GM18951 (cell line): ENCODE data around the gene NKD1.

ENCODE experiments used
- POLR2A ChIP-seq: IDR thresholded peaks from 4 replicates; pipeline ENCODE4 v1.6.1; 2011; ENCODE audit warnings: mild to moderate bottlenecking; ENCODE audit not compliant: insufficient read length, insufficient read depth; ENCODE audit errors: extremely low read depth
- in situ Hi-C: fragments of 300-500 bp; cut with MboI; formaldehyde crosslinking; loops from one replicate; pipeline ENCODE4 v1.12.0; 2022; ENCODE audit warnings: low sequenced_read_pairs, mixed read lengths, inconsistent platforms; ENCODE audit not compliant: unreplicated experiment

Gene NKD1

DNA sequence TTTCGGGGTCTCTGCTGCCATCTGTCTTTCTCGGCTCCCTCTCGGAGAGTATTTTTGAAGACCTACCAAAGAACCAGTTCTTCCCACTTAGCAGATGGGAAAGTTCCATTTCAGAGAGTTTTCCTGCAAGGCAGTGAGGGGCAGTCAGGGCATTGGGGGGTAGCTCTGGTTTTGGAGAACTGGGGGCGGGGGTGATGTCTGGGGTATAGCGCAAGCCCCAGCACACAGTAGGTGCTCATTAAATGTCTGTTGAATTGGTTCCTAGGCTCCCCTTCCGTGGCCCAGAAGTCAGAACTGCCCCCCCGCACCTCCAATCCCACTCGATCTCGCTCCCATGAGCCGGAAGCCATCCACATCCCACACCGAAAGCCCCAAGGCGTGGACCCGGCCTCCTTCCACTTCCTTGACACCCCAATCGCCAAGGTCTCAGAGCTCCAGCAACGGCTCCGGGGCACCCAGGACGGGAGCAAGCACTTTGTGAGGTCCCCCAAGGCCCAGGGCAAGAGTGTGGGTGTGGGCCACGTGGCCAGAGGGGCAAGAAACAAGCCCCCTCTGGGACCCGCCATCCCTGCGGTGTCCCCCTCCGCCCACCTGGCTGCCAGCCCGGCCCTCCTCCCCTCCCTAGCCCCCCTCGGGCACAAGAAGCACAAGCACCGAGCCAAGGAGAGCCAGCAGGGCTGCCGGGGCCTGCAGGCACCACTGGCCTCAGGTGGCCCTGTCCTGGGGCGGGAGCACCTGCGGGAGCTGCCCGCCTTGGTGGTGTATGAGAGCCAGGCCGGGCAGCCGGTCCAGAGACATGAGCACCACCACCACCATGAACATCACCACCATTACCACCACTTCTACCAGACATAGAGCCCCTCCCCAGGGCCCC is 85.0 kb downstream of the NKD1 start:
- in situ Hi-C loops = no loop called here

DNA sequence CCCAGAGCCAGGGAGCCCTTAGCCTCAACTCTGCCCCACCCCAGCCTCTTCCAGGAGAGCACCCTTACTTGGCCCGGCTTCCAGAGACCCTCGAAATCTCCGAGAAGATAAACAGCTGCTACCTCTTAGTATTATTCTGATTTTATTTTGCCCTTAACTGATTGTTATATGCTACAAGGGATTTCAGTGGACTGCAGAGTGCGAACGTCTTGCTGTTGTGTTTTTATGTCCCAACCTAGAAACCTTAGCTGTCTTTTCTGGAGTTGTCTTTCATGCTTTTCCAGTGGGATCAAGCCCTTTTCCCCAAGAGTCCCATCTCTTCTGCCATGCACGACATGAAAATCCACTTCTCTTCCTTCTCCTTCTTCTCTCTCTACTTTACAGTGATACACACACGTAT is 85.9 kb downstream of the NKD1 start:
- in situ Hi-C loops = no loop called here
- TF ChIP-seq POLR2A = no peak

More for the DNA sequence above, 85.0 kb downstream of the NKD1 start:
- no peak for TF ChIP-seq POLR2A

DNA sequence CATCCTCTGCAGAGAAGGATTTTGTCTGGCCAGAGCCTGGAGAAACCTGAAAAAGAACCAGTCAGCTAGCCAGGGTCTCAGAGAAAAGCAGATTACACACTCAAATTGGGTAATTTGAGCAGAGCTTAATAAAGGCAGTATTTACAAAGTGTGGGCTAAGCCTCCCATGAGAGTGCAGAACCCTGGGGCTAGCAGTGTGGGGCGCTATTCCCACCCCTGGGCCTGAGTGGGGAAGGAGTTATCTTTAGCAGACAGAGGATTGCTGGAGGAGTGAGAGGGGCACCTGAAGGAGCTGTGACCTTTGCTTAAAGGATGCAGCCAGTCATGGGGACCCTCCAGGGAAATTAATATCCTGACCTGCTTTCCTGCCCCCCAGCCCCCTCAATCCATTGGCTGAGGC is 86.8 kb downstream of the NKD1 start:
- in situ Hi-C loops = no loop called here
- no peak for TF ChIP-seq POLR2A

GRCh38 chr16:50635505-50636392 is 87.6 kb downstream of the NKD1 start:
- in situ Hi-C loops = no loop called here
- no peak for TF ChIP-seq POLR2A

GRCh38 chr16:50636753-50637374 is 88.7 kb downstream of the NKD1 start:
- TF ChIP-seq POLR2A = no peak
- in situ Hi-C loops = no loop called here

DNA sequence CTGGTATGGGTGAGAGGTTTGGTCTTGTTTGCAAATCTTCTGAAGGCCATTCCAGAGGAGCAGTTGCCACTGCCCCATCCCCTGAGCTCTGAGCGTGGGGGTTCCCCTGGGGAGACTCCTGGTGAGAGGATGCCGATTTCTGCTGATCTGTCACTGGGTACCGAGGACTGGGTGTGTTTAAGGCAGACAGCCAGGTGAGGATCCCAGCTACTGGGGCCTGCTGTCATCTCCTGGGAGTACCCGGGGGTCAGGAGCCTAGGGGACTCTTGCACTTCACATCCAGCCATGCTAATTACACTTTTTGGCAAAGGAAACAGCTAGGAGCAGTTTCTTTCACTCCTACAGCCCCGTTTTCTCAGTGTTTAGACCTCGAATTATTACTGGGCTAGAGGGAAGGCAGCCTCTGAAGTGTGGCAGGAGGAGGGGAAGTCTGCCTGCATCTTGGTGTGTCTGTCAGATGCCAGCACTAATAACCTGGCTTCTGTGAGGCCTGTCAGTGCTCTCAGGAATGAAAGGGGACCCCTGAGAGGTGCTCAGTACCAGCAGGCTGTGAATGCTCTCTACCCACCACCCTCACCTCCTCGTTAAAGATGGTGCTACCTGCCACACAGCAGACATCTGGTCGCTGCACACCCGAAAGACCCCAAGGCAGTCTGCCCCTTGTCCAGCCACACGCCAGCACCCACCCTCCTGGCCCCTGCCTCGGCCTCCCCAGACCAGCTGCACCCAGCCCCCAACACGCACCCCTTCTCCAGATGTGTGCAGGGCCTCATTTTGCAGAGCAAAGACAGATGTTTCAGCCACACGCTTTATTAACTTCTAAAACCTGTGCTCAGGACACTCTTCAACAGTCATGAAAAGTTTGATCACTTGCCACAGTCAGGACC is 89.8 kb downstream of the NKD1 start:
- in situ Hi-C loops = no loop called here
- no peak for TF ChIP-seq POLR2A

- TF ChIP-seq POLR2A = no peak
- in situ Hi-C loops = no loop called here
Observed at GRCh38 chr16:50638816-50639670, 90.8 kb downstream of the NKD1 start.

- in situ Hi-C loops = no loop called here
- TF ChIP-seq POLR2A = no peak
Observed at GRCh38 chr16:50640391-50640790, 92.2 kb downstream of the NKD1 start.

- in situ Hi-C loops = no loop called here
- TF ChIP-seq POLR2A = no peak
Observed at GRCh38 chr16:50640919-50641817, 93.0 kb downstream of the NKD1 start.

DNA sequence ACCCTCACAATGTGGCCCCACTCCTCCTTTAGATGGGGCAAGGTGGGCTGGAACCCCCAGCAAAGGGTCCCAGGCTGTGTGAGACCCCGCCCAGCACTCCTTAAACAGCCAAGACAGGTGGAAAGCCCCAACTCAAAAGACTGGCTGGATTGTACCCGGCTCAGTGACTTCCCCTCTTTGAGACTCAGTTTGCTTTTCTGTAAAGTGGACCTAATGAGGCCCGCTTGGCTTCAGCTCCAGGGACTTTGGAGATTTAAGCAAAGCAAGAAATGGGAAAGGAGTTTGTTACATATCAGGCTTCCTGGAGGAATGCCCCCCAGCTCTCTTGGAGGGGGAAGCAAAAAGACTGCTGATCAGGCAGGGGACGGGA is 93.6 kb downstream of the NKD1 start:
- TF ChIP-seq POLR2A = no peak
- in situ Hi-C loops = no loop called here

DNA sequence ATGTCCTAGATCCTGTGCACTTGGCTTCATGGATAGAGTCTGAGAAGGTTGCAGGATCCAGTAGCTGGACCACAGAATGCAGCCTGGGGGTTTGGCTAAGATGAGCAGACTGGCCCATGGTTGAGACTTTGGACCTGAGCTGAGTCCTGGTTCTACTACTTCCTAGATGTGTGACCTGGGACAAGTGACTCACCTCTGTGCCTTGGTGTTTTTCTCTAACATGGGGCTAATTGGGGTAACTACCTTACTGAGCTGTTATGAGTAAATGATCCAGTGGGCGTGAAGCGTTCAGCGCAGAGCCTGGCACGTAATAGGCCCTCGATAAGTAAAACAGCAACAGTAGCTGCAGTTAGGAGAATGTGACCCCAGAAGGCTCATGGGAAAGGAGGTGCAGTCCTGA is 94.2 kb downstream of the NKD1 start:
- in situ Hi-C loops = no loop called here

More for the DNA sequence above, 94.2 kb downstream of the NKD1 start:
- no peak for TF ChIP-seq POLR2A
